ENCODE data around the gene TPRA1. TPM values are rescaled to one million over a fixed set of nuclear protein-coding genes. Genes with fewer than 3 reads are reported as not detected.

The TPRA1 gene
- total RNA-seq, 1 experiment from 2014 or later = 38.1 TPM

DNA sequence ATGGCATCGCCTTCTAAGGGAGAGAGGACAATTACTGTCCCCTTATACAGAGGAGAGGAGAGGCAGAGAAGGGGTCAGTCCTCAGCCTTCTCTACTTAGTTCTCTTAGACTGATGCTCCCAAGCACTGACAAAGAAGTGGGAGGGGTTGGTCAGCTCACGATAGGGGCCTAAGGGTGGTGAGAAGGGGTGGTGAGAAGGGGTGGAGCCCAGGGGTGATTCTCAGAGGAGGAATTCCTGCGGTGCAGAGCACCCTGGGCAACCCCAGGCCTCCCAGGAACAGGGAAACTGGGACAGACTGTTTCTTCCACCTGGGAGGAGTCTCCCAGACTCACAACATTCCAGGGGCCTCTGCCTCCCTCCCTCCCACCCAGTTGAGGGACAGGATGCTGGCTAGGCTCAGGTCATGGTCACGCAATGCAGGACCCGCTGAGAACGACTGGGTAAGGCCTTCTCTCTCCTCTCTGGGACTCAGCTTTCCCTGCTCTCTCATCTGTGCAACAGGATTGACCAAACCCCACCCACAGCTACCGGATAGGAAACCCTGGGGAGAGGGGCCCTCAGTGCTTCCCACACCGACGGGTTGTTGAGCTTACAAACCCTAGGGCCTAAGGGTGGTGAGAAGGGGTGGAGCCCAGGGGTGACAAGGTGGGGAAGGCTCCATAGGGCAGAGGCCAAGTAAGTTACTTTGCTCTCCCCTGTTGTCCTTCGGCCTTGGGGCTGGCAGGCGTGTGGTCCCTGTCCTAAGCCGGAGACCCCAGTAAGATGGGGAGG is 1.5 kb downstream of the TPRA1 start:
- Histone ChIP-seq H3K4me3 (ENCODE audit: insufficient read depth, low read depth, low read length) (peak overlapping the region; percentile 84), H3K36me3 (replicated peaks; ENCODE audit: control insufficient read depth, insufficient read depth, low read length) (no peaks in the 10 kb centered on the region), H3K27me3 (ENCODE audit: control insufficient read depth, insufficient read depth, low read length) (peaks cover 3% of the 10 kb centered on the region; the same call in 1 of the 2 replicates)
- peak; percentile 56 for DNase-seq

DNA sequence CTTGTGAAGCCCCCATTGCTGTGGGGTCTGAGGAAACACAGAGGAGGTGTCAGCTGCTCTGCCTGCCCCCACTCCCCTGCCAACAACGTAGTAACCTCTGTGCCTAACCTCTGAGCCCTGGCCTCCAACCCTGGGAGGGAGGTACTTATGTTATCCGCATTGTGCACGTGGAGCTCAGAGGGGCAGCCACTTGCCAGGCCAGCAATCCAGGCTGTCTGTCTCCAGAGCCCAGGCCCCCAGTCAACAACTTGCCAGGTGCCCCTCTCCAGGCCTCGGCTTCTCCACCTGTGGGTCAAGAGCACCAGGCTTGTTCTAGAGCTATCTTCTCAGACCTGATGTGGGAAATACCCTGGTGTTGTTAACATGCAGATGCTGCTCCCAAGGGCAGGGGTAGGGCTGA is 2.7 kb downstream of the TPRA1 start:
- Histone ChIP-seq H3K4me3 (ENCODE audit: insufficient read depth, low read depth, low read length) (no peak overlapping the region), H3K27me3 (ENCODE audit: control insufficient read depth, insufficient read depth, low read length) (peaks cover 3% of the 10 kb centered on the region; the same call in 1 of the 2 replicates), H3K36me3 (replicated peaks; ENCODE audit: control insufficient read depth, insufficient read depth, low read length) (no peaks in the 10 kb centered on the region)
- no peak for DNase-seq

DNA sequence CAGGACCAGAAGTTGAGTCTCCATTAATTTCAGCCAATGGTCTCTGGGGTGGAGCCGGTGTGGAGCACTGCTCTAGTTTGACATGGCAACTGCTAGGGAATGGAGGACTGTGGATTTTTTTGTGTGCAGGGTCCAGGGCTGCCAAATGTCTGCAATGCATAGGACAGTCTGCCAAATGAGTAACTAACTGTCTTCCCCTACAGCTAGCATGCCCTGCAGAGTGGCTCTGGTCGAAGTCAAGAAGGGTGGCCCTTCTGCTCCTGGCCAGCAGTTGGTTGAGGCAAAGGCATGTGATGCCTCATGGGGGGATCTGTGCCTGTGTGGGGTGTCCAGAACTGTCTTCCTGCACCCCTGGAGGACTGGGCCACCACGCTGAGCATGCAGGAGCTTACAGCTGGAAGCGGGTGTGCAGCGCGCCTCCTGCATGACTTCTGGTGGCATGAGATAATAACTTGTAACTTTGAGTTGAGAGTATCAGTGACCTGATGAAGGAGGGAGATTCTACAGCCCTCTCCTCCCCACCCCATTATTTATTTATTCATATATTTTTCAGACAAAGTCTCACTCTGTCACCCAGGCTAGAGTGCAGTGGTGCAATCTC is 4.6 kb downstream of the TPRA1 start:
- H3K36me3 ChIP-seq (replicated peaks; ENCODE audit: control insufficient read depth, insufficient read depth, low read length) = no peaks in the 10 kb centered on the region
- DNase-seq = no peak
- H3K27me3 ChIP-seq (ENCODE audit: control insufficient read depth, insufficient read depth, low read length) = peaks cover 3% of the 10 kb centered on the region; the same call in 1 of the 2 replicates
- no peak overlapping the region for H3K4me3 ChIP-seq (ENCODE audit: insufficient read depth, low read depth, low read length)

- Histone ChIP-seq H3K4me3 (ENCODE audit: insufficient read depth, low read depth, low read length) (no peak overlapping the region), H3K27me3 (ENCODE audit: control insufficient read depth, insufficient read depth, low read length) (peaks cover 3% of the 10 kb centered on the region; the same call in 1 of the 2 replicates), H3K36me3 (replicated peaks; ENCODE audit: control insufficient read depth, insufficient read depth, low read length) (no peaks in the 10 kb centered on the region)
- DNase-seq = no peak
Measured at GRCh38 chr3:127585163-127585812, 5.2 kb downstream of the TPRA1 start.

- no peaks in the 10 kb centered on the region; the same call in 1 of the 2 replicates for H3K36me3 ChIP-seq (replicated peaks; ENCODE audit: control insufficient read depth, insufficient read depth, low read length)
- H3K4me3 ChIP-seq (ENCODE audit: insufficient read depth, low read depth, low read length) = no peak overlapping the region
- no peak for DNase-seq
- H3K27me3 ChIP-seq (ENCODE audit: control insufficient read depth, insufficient read depth, low read length) = peaks cover 3% of the 10 kb centered on the region; the same call in 1 of the 2 replicates
Measured at GRCh38 chr3:127584734-127585133, 5.8 kb downstream of the TPRA1 start.

GRCh38 chr3:127580327-127581060 is 10.0 kb downstream of the TPRA1 start:
- Histone ChIP-seq H3K36me3 (replicated peaks; ENCODE audit: control insufficient read depth, insufficient read depth, low read length) (no peaks in the 10 kb centered on the region; the same call in none of the 2 replicates), H3K27me3 (ENCODE audit: control insufficient read depth, insufficient read depth, low read length) (no peaks in the 10 kb centered on the region), H3K4me3 (ENCODE audit: insufficient read depth, low read depth, low read length) (no peak overlapping the region)
- no peak for DNase-seq

DNA sequence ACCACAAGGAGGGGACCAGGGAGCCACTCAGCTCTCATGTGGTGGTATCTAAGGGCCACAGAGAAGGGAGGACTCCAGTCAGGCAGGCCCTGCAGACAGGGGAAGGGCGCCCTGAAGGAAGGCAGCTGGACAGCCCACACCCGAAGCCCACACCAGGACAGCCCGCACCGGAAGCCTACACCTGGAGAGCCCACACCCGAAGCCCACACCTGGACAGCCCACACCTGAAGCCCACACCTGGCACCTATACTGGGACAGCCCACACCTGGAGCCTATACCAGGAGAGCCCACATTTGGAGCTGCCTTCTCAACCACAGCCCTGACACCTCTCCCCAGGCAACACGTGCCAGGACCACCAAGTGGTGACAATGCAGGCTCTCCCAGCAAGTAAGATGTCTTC is 11.7 kb downstream of the TPRA1 start:
- Histone ChIP-seq H3K4me3 (ENCODE audit: insufficient read depth, low read depth, low read length) (no peak overlapping the region), H3K27me3 (ENCODE audit: control insufficient read depth, insufficient read depth, low read length) (no peaks in the 10 kb centered on the region), H3K36me3 (replicated peaks; ENCODE audit: control insufficient read depth, insufficient read depth, low read length) (peaks cover 7% of the 10 kb centered on the region)
- DNase-seq = no peak

- DNase-seq = no peak
- H3K27me3 ChIP-seq (ENCODE audit: control insufficient read depth, insufficient read depth, low read length) = no peaks in the 10 kb centered on the region
Measured at GRCh38 chr3:127578168-127578567, 12.4 kb downstream of the TPRA1 start.

DNA sequence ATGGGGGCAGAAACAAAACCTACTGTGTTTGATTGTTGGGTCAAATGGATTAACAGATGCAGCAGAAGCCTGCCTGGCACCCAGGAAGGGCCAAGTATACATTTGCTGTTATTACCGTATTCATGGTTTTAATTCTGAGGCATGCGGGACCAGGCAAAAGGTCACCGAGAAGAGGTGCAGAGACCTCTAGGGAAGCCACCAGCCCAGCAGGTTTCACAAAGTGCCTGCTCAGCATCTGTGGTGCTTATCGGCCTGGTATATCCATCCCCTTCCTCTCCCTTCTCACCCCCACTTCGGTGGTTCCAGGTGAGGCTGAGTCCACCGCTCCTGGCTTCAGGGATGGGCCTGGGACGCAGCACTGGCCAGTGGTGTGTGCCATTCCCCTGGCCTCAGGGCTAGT is 13.1 kb downstream of the TPRA1 start:
- DNase-seq = no peak
- H3K36me3 ChIP-seq (replicated peaks; ENCODE audit: control insufficient read depth, insufficient read depth, low read length) = peaks cover 12% of the 10 kb centered on the region
- H3K27me3 ChIP-seq (ENCODE audit: control insufficient read depth, insufficient read depth, low read length) = no peaks in the 10 kb centered on the region
- H3K4me3 ChIP-seq (ENCODE audit: insufficient read depth, low read depth, low read length) = no peak overlapping the region

More at GRCh38 chr3:127578168-127578567, 12.4 kb downstream of the TPRA1 start:
- peaks cover 10% of the 10 kb centered on the region for H3K36me3 ChIP-seq (replicated peaks; ENCODE audit: control insufficient read depth, insufficient read depth, low read length)
- H3K4me3 ChIP-seq (ENCODE audit: insufficient read depth, low read depth, low read length) = no peak overlapping the region

DNA sequence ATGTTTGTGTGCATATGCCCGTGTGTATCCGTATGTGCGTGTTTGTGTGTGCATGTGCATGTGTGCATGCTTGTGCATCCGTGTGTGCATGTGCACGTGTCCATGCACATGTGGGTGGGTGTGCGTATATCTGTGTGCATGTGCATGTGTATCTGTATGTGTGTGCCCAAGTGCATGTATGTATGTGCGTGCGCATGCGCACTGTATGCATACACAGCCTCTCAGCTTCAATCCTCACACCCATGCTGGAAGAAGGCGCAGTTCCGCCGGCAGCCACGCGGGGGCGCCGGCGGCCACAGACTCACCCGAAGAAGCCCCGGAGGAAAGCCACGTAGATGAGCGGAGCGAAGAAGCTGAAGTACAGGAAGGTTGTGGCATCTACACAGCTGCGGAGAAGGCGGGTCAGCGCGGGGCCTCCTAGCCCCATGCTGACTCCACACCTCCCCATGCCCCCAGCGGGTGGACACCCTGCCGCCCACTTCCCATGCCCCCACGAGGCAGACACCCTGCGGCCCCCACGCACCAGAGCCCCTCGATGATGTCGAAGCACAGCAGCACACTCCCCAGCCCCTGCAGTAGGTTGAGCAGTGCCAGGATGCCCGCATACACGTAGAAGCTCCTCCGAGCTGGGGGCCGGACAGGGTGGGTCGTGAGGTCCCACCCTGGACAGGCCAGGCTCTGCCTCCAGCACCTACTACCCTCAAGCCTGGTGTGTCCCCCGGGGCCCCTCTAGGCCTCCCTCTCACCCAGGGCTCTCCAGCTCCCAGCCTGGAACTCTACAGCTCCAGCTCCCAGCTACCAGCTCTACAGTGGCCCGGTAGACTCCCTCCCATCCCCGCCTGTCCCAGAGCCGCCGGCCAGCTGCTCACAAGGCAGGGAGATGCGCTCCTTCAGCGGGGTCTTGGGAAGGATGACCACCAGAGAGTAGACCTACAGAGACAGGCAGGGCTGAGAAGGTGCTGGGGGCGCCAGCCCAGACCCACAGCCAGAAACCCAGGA is 15.4 kb downstream of the TPRA1 start:
- no peaks in the 10 kb centered on the region for H3K27me3 ChIP-seq (ENCODE audit: control insufficient read depth, insufficient read depth, low read length)

GRCh38 chr3:127573912-127574311 is 16.6 kb downstream of the TPRA1 start:
- no peak for DNase-seq
- H3K36me3 ChIP-seq (replicated peaks; ENCODE audit: control insufficient read depth, insufficient read depth, low read length) = peaks cover 17% of the 10 kb centered on the region

More for the DNA sequence above, 15.4 kb downstream of the TPRA1 start:
- DNase-seq = peak; percentile 98
- Histone ChIP-seq H3K36me3 (replicated peaks; ENCODE audit: control insufficient read depth, insufficient read depth, low read length) (peaks cover 17% of the 10 kb centered on the region), H3K4me3 (ENCODE audit: insufficient read depth, low read depth, low read length) (no peak overlapping the region)

GRCh38 chr3:127573401-127573800 is 17.1 kb downstream of the TPRA1 start:
- DNase-seq = no peak
- no peaks in the 10 kb centered on the region for H3K27me3 ChIP-seq (ENCODE audit: control insufficient read depth, insufficient read depth, low read length)
- no peak overlapping the region for H3K4me3 ChIP-seq (ENCODE audit: insufficient read depth, low read depth, low read length)
- peaks cover 17% of the 10 kb centered on the region for H3K36me3 ChIP-seq (replicated peaks; ENCODE audit: control insufficient read depth, insufficient read depth, low read length)

More at GRCh38 chr3:127573912-127574311, 16.6 kb downstream of the TPRA1 start:
- H3K27me3 ChIP-seq (ENCODE audit: control insufficient read depth, insufficient read depth, low read length) = no peaks in the 10 kb centered on the region
- H3K4me3 ChIP-seq (ENCODE audit: insufficient read depth, low read depth, low read length) = no peak overlapping the region

DNA sequence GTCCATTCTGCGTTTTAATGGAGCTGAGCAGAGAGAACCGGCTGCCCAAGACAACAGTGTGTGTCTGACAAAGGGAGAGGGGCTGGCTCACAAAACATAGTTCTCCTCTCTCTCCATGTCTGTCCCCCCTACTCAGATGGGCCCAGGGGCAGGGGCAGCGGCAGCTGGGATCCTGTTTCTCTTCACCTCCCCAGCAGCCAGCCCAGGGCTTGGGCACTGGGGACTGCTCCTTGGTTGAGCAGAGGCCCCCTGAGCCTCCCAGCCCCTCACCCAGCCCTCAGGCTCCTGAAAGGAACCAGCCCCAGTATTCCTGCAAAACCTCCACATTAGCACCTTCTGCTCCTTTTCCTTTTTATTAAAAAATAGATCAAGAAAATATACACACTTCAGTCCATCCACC is 17.8 kb downstream of the TPRA1 start:
- Histone ChIP-seq H3K27me3 (ENCODE audit: control insufficient read depth, insufficient read depth, low read length) (no peaks in the 10 kb centered on the region), H3K4me3 (ENCODE audit: insufficient read depth, low read depth, low read length) (no peak overlapping the region), H3K36me3 (replicated peaks; ENCODE audit: control insufficient read depth, insufficient read depth, low read length) (peaks cover 17% of the 10 kb centered on the region)
- no peak for DNase-seq

Measured in H7 (cell line).